PFSK-1 (cell line): Measurements from ENCODE around the gene DRD3.

Source experiments
- POLR2AphosphoS5 ChIP-seq: IDR thresholded peaks from 2 replicates; pipeline ENCODE4 v1.6.1; 2012; ENCODE audit warnings: low read depth, mild to moderate bottlenecking, control low read depth, low read length, moderate library complexity
- TAF1 ChIP-seq: IDR thresholded peaks from 2 replicates; pipeline ENCODE4 v1.6.1; 2012; ENCODE audit warnings: low read length, control low read depth, borderline replicate concordance; ENCODE audit not compliant: insufficient read depth

GRCh38 chr3:114119776-114120175, 59.1 kb downstream of the DRD3 start:
- TF ChIP-seq POLR2AphosphoS5: no peak
- TF ChIP-seq TAF1: no peak
